ENCODE measurements around the gene C1orf21.

C1orf21 gene

GRCh38 chr1:184425449-184426277 is 38.8 kb downstream of the C1orf21 start:
- TF ChIP-seq CTCF (IDR thresholded peaks at IDR 0.05; ENCODE audit: insufficient read depth, low read depth, low read length, missing control alignments), result no peak
- DNase-seq (ENCODE audit: low read depth), result no peak
- H3K4me3 ChIP-seq (ENCODE audit: low read length), result no peak overlapping the region

GRCh38 chr1:184426278-184426674 is 39.4 kb downstream of the C1orf21 start:
- H3K4me3 ChIP-seq (ENCODE audit: low read length), result no peak overlapping the region
- DNase-seq (ENCODE audit: low read depth), result no peak
- TF ChIP-seq CTCF (IDR thresholded peaks at IDR 0.05; ENCODE audit: insufficient read depth, low read depth, low read length, missing control alignments), result no peak

GRCh38 chr1:184427722-184428121 is 40.9 kb downstream of the C1orf21 start:
- no peak for TF ChIP-seq CTCF (IDR thresholded peaks at IDR 0.05; ENCODE audit: insufficient read depth, low read depth, low read length, missing control alignments)
- DNase-seq (ENCODE audit: low read depth), result no peak
- H3K4me3 ChIP-seq (ENCODE audit: low read length), result no peak overlapping the region

- no peak for TF ChIP-seq CTCF (IDR thresholded peaks at IDR 0.05; ENCODE audit: insufficient read depth, low read depth, low read length, missing control alignments)
- DNase-seq (ENCODE audit: low read depth), result no peak
Observed at GRCh38 chr1:184428604-184429003, 41.8 kb downstream of the C1orf21 start.

GRCh38 chr1:184429335-184429734 is 42.5 kb downstream of the C1orf21 start:
- no peak for DNase-seq (ENCODE audit: low read depth)
- no peak for TF ChIP-seq CTCF (IDR thresholded peaks at IDR 0.05; ENCODE audit: insufficient read depth, low read depth, low read length, missing control alignments)

More at GRCh38 chr1:184428604-184429003, 41.8 kb downstream of the C1orf21 start:
- no peak overlapping the region for H3K4me3 ChIP-seq (ENCODE audit: low read length)

GRCh38 chr1:184433956-184434502 is 47.2 kb downstream of the C1orf21 start:
- no peak for TF ChIP-seq CTCF (IDR thresholded peaks at IDR 0.05; ENCODE audit: insufficient read depth, low read depth, low read length, missing control alignments)
- H3K4me3 ChIP-seq (ENCODE audit: low read length), result no peak overlapping the region
- DNase-seq (ENCODE audit: low read depth), result no peak

More at GRCh38 chr1:184429335-184429734, 42.5 kb downstream of the C1orf21 start:
- no peak overlapping the region for H3K4me3 ChIP-seq (ENCODE audit: low read length)
